ENCODE data around the gene NPC1. TPM values are rescaled to one million over a fixed set of nuclear protein-coding genes. Genes with fewer than 3 reads are reported as not detected.

The NPC1 gene
- total and polyA plus RNA-seq, 2 of the 8 experiments (the other 6 are each of a cell fraction or from before 2014, with no cell fraction given), result 34.1 to 39.5 TPM

DNA sequence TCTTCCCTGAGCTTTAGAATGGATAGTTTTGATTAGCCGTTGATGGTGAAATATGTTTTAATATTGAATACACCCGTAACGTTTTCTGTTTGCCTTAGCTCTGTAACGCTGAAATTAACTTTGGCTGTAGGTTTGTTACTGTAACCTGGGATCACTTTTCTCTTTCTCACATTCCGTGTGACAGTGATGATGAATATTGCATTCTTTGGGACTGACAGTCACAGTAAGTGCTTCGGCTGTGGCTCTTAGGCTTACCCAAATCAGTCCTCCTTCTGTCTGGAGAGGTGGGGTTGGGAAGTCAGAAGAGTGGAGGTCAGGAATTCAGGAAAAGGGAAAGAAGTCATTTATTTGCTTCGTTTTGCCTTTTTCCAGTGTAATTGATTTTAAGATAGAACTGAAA lies 65.0 kb downstream of the NPC1 start (continued):
- TF ChIP-seq POU5F1 (IDR thresholded peaks at IDR 0.05; ENCODE audit: low read depth, low read length) (no peak), KDM4A (IDR thresholded peaks at IDR 0.05; ENCODE audit: low read depth, low read length, severe bottlenecking) (no peak), TBP (IDR thresholded peaks at IDR 0.05; ENCODE audit: low read depth, low read length) (no peak), CTCF (IDR thresholded peaks at IDR 0.05; ENCODE audit: control extremely low read depth in 1 of 3, insufficient read depth in 1 of 3, low read depth in 1 of 3, low read length in 3 of 3) (no peak), KDM1A (IDR thresholded peaks at IDR 0.05; ENCODE audit: borderline replicate concordance, low read length) (no peak)

Measured in H1 (cell line).